HUDEP-2 (cell line): ENCODE results near the gene DIAPH2.

Experiments used
- DNase-seq, 76 experiments: peaks; one replicate each; lab custom pipeline; 2025; ENCODE audit not compliant: unreplicated experiment in 76 of 76; lab: John Stamatoyannopoulos, UW

The DIAPH2 gene

DNA sequence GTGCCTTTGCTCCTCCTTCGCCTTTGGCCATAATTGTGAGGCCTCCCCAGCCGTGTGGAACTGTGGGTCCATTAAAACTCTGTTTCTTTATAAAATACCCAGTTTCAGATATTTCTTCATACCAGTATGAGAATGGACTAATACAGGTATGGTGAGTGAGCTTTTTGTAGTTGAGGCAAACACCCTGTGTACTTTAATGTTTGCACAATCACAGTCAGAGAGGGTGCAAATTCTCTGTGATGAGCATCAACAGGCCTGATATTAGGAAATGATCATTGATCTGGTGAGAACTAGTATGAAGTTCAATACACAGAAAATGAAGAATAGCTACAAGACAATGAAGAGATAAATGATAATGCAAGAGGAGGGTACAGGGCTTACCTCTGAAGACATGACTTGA lies 943.7 kb downstream of the DIAPH2 start:
- DNase-seq: no peak

DNA sequence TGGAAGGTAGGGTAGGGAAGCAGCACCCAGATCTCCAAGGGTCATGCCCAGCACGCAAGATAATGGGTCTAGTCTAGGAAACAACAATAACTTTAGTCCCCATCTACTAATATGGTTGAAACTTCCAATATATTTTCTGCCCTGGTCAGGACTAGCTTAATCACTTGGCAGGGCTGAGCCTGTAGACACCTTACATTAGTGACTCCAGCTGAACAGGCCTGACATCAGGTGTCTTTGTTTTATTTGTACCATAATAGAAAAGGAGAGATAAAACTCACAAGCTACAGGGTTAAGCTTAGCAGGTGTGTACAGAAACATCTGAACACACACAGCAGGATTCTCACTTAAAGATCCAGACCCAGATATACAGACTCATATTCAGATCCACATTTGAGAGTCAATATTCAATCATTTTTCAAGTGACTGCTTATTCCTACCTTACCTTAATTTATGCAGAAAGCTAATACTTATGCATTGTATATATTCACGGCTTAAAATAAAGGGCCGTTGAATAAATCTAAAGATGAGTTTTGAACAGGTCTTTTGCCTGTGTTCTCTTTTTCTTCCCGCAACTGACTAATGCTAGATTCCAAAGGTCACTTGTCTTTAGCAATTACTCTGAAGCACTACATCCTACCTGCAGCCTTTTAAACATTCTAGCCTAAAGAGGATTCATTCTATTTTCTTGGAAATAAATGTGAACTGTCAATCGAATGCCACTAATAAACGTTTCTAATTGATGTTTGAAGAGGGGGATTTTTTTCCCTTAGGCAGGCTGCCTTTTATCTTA lies 944.4 kb downstream of the DIAPH2 start:
- DNase-seq: no peak

DNA sequence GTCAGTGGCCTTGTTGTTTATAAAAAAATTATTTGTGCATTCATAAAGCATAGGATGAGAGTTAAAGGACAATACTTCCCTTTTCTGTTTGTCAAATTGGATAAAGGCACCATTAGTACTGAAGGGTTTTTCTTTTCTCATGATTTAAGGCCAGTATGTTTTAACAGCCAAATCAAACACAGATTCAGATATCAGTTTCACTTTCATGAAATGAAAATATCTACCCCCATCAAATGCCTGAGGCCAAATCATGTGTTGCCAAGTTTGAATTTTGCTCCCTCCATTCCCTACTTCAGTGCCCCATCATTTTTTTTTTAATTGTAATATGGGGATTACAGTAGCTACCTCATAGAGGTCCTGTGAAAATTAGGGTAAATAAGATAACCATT lies 944.9 kb downstream of the DIAPH2 start:
- no peak for DNase-seq

DNA sequence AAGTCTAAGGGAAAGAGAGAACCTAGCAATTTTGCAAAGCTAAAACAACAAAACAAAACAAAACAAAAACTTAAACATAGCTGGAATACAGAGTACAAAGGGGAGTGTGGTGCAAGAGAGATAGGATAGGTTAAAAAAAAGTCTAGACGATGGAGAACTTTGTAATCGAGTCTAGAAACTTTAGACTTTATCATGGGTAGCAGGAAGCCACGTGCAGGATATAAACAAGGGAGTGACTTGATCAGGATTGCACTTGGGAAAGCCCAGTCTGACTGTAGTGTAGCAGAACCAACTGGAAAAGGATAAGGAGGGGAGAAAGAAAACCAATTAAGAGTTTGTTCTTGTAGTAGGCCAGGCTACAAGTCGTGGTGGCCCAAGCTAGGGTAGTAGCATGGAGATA lies 949.2 kb downstream of the DIAPH2 start:
- no peak for DNase-seq

DNA sequence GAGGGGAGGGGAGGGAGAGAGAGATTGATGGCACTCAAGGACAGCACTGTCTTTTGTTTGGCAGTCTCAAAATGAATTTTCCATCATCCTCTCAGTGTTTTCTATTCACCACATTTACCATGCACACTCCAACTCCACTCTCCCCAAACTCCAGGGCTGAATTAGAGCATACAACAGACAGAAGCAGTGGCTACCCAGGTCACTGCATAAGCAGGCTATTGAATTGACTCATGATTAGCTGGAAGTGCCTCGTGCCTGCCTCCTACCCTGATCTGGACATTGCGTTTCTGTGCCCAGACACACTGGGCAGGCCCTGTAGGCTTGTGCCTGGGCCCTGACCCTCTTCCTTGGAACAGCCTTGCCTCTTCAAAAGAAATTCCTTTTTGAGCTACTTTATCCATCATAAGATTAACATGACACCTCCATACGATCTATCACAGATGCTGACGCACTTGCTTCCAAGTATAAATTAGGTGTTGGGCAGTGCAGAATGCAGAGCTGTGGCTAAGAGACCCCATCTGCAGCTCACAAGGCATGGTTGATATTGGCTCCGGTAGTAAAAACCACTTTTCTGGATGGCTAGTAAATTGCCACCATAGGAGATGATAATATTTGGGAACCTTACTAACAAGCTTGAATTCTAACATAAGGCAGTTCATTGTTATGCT lies 952.0 kb downstream of the DIAPH2 start:
- DNase-seq: no peak

DNA sequence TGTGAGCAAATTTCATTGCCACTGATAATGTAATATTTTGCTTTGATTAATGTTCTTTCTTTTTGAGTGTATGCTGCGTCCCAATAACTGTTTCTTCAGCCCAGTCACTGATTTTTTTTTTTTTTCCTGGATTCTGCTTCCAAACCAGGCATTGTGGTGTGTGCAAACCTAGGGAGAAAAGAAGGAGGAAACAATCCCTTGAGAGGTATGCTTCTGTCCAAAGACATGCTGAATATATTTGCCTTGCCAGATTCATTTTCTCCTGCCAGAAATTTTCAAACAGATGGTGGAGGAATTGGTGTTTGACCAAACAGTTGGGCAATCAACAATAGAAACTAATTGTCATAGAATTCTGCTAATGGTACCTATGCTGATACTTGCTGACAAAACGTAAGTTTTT lies 952.6 kb downstream of the DIAPH2 start:
- no peak for DNase-seq

DNA sequence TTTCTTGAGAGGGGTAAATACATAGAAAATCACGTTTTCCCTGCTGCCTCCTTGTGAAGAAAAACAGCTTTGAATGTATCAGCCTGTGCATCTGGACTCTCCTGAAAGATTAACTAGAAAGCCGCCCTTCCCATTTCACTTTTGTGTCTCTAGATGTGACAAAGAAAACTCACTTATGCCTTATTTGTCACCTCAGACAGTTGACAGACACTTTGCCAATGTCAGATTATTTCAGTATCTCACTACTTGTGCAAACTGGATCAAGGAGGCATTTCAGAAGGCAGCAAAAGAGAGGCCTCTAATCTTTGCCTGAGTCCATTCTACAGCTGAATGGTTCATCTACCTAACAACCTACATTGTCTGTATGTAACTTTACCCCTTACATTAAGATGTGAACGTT lies 954.0 kb downstream of the DIAPH2 start:
- no peak for DNase-seq

DNA sequence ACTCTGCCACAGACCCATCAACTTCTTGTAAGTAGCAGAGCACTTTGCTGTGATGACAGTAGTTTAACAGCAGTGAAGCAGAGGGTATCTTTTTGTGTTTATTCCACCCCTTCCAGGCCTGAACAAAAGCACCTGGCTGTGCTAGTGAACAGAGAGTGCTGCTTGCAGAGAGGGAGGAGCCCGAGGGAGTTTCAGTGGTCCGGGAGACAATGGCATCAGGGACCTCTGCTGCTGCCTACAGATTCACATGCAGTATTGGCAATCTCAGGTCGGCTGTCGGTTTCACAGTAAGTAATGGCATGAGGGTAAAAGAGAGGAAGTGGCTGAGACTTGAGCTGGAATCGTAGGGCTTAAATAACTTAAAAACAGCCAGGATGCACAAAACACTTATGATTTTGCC lies 954.9 kb downstream of the DIAPH2 start:
- no peak for DNase-seq
